HG03103 (cell line): ENCODE measurements around the gene ELP1.
"Not testable (repeated sequence)": the region's sequence is repeated elsewhere in the genome, so short reads cannot be mapped to it uniquely, and the experiment has no call there.

Experiments used
- ATAC-seq: cut with Tn5 transposase; IDR thresholded peaks from one replicate; pipeline ENCODE4 v1.9.1; 2021; ENCODE audit warnings: low read depth; ENCODE audit not compliant: unreplicated experiment

ELP1 gene

DNA sequence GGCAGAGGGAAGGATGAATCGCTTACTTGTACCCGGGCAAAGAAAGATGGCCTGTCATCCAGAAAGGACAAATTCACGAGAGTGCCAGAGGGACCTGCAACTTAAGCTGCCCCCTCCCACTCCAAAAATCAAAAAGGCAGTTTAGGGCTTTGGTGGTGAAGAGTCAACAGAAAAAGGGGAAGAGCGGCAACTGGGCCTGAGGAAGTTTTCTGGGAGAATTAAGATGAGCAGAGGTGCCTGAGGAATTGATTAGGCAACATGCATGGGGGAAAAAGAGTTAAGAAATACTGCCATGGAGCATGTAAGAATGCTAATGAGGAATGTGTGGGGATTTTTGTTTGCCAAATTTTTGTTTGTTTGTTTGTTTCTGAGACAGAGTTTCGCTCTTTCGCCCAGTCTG lies 76.4 kb downstream of the ELP1 start:
- ATAC-seq: no peak

DNA sequence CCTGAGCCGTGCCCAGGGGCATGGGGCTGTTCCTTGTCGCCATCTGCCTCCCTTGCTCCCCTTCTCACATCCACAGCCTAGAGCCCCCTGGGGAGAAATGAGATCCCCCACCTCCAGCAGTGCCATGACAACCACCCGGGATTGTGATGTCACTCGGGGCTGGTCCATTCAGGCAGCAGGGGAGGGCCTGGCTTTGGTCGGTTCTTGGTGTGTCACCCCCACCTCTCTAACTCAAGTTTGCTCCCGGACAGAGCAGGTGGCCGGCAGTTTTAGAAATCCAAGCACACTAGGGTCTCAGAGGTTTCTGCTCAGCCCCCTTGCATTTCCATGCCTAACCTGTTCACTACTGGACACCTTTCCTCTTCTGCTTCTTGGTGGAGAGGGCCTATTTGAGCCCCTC lies 78.0 kb downstream of the ELP1 start, which contains the start of gene ACTL7B:
TSS of gene ACTL7B (minus strand) at position 99 of the 400 bp plus-strand sequence. CDS start at position 43, 56 bp downstream.
- no peak for ATAC-seq

DNA sequence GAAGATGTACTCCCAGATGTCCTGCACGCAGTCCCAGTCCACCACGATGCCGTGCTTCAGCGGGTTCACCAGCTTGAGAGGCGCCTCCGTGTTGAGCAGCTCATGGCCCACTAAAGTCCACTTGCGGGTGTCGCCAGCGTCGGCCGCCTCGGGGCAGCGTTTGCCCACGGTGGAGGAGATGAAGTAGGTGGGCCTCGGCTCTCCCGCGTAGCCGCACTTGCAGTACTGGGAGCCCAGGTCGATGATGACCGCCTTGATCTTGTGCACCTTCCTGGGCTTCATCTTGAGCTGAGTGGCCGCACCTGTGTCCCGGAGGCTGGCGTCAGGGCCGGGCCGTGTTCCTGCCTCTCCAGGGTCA lies 78.4 kb downstream of the ELP1 start:
- ATAC-seq: no peak

DNA sequence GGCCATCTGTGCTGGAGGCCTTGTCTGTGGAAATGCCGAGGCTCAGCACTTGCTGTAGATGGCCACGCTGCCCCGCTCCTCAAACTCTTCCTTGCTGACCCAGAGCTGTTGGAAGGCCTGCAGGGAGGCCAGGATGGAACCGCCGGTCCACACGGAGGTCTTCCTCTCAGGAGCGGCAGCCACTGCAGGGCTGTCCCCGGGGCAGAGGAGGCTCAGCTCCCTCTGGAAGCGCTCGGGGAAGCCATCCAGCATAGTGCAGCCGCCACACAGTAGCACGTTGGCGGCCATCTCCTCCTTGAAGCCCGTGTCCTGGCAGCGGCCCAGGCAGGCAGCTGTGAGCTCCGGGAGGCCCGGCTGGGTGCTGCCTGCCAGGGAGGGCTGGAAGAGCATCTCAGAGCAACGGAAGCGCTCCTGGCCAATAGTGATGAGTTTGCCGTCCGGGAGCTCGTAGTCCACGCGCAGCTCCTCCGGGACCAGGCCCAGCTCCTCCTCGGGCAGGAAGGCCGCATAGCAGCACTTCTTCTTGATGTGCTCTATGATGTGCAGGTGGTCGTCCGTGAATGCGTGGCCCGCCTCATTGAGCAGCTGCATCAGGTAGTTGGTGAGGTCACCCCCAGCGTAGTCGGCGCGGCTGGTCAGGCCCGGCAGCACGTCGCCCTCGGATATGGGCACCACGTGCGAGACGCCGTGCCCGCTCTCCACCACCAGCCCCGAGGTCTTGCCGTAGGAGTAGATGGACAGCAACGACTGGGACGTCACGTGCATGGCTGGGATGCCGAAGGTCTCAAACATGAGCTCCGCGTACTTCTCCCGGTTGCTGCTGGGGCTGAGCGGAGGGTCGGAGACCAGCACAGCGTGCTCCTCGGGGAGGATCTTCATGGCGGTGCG lies 79.0 kb downstream of the ELP1 start:
- no peak for ATAC-seq

DNA sequence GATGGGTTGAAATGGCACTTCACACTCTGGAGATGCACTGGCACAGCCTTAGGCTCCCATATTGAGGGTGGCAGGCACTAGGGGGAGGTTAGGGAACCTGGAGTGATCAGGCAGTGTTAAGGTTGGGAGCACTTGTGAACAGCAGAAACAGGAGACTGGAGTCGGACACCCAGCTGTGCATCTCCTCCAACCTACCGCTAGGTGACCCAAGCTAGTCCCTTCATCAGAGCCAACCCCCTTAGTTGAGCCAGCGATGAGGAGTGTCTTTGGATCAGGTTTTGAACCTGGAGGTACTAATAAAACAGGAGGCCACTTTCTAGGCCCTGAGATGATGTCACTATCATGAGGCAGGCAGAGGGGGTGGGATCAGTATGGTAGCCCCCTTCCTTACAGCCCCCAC lies 79.8 kb downstream of the ELP1 start:
- ATAC-seq: no peak

- no peak for ATAC-seq
Measured at GRCh38 chr9:108852079-108852478, 81.8 kb downstream of the ELP1 start.

DNA sequence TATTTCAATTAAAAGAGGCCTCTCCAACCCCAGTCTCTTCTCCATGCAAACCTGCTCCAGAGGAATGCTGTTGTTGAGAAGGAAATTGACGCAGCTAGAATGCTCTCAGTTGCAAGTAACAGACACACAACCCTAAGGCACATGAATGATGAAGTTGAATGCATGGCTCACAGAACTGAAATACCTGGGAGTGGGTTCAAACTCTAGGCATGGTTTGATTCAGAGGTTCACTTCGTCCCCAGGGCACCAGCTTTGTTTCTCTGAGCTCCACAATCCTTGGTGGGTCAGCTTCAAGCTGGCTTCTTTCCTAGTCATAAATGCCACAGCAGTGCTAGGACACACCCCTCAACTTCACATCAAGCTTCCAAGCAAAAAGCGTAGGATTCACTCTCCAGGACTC lies 82.8 kb downstream of the ELP1 start:
- no peak for ATAC-seq

GRCh38 chr9:108850293-108850897 lies 83.5 kb downstream of the ELP1 start:
- no peak for ATAC-seq

GRCh38 chr9:108848296-108848695 lies 85.6 kb downstream of the ELP1 start:
- not testable (repeated sequence) for ATAC-seq

- ATAC-seq: no peak
Measured at GRCh38 chr9:108845947-108846346, 88.0 kb downstream of the ELP1 start.

DNA sequence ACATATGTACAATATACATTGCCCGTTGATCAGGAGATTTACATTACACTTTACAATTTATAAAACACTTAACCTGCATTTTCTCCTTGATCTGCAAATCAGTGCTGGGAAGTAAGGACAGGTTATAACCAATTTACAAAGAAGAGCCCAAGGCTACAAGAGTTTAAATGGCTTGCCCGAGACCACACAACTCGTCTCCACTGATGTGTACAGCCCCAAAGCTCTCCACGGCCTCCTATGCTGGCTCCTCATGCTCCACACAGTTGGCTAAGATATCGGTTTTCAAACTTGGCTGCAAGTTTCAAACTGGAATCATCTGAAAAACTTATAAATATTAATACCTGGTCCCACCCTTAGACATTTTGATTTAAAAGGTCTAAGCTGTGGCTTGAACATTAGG lies 88.4 kb downstream of the ELP1 start:
- no peak for ATAC-seq

GRCh38 chr9:108844856-108845255 lies 89.1 kb downstream of the ELP1 start:
- ATAC-seq: no peak

DNA sequence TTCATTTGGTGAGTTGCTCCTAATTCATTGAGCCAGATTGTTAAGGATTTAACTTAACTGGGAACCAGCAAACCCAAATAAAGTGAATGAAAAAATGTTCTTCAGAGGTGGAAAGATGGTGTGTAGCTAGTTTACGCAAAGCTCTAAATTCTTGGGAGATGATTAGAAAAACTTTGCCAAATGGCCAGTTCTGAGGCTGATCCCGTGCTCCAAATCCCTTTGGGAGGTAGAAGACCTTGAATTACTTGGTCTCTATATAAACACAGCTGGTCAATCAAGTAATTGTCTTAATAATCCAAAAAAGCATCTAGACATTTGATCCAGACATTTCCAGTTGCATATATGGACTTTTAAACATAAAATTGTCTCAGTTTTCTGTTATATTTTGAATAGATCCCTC lies 89.5 kb downstream of the ELP1 start:
- no peak for ATAC-seq

- no peak for ATAC-seq
Measured at GRCh38 chr9:108842610-108843295, 91.2 kb downstream of the ELP1 start.

DNA sequence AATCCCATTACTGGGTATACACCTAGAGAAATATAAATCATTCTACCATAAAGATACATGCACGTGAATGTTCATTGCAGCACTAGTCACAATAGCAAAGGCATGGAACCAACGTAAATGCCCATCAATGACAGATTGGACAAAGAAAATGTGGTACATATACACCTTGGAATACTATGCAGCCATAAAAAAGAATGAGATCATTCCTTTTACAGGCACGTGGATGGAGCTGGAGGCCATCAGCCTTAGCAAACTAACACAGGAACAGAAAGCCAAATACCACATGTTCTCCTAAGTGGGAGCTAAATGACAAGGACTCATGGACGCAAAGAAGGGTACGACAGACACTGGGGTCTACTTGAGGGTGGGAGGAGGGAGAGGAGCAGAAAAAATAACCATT lies 94.4 kb downstream of the ELP1 start:
- not testable (repeated sequence) for ATAC-seq

GRCh38 chr9:108838017-108838416 lies 95.9 kb downstream of the ELP1 start:
- ATAC-seq: no peak

- ATAC-seq: no peak
Measured at GRCh38 chr9:108837530-108837929, 96.4 kb downstream of the ELP1 start.

- no peak for ATAC-seq
Measured at GRCh38 chr9:108836781-108837180, 97.1 kb downstream of the ELP1 start.

GRCh38 chr9:108836319-108836718 lies 97.6 kb downstream of the ELP1 start:
- ATAC-seq: no peak

GRCh38 chr9:108835831-108836230 lies 98.1 kb downstream of the ELP1 start:
- ATAC-seq: no peak

- no peak for ATAC-seq
Measured at GRCh38 chr9:108834959-108835665, 98.8 kb downstream of the ELP1 start.
